Endothelial cell of umbilical vein (primary cell): Measurements from ENCODE around the gene COL13A1. TPM values are rescaled to one million over a fixed set of nuclear protein-coding genes. Genes with fewer than 3 reads are reported as not detected.
A peak's percentile ranks its signal among the peaks of the same experiment; 100 is the strongest.

Source experiments
- Bru-seq: library from RNA; stranded (reverse); fragments of 400-500 nt; gene quantifications from one replicate; lab custom pipeline; 2021; lab: Mats Ljungman, UMichigan
- BruChase-seq, 2 experiments: library from RNA; stranded (reverse); fragments of 400-500 nt; gene quantifications; one replicate each; lab custom pipeline; 2021; lab: Mats Ljungman, UMichigan
- BruUV-seq: library from RNA; stranded (reverse); fragments of 400-500 nt; replicated peaks from 2 replicates; lab custom pipeline; 2021; lab: Mats Ljungman, UMichigan
- CTCF ChIA-PET: fragments of 300-600, 350-600 bp; sonication (Branson Sonifier 250); formaldehyde crosslinking; loops from one replicate; lab custom pipeline; 2021; ENCODE audit warnings: antibody characterized with exemption, inconsistent platforms; lab: Charles Lee
- POLR2A ChIA-PET: fragments of 300-600, 350-600 bp; sonication (Branson Sonifier 250); formaldehyde crosslinking; loops from one replicate; lab custom pipeline; 2021; ENCODE audit warnings: antibody characterized with exemption, inconsistent platforms; lab: Charles Lee
- DNase-seq: peaks from one replicate; pipeline ENCODE4 v3.0.0-alpha.2; 2011; ENCODE audit warnings: low read depth, low spot score
- FAIRE-seq: peaks from 2 replicates; lab custom pipeline; 2011; peaks lifted over from hg19 to GRCh38; lab: Jason Lieb, UNC
- H2AFZ ChIP-seq: 2 replicates; pipeline ENCODE4 v1.6.0; 2012; ENCODE audit warnings: low read depth, low read length, control low read depth, inconsistent platforms
- H3K27ac ChIP-seq: 2 replicates; pipeline ENCODE4 v1.5.1; 2011; ENCODE audit warnings: low read depth, mild to moderate bottlenecking, control low read depth, low read length, moderate library complexity; ENCODE audit not compliant: insufficient read depth
- H3K27me3 ChIP-seq, 2 experiments: 2 replicates each; pipeline versions ENCODE4 v1.6.0 to v1.6.1; 2011; ENCODE audit warnings: low read length in 2 of 2, mixed read lengths in 1 of 2; ENCODE audit not compliant: control insufficient read depth in 2 of 2, insufficient read depth in 2 of 2
- H3K36me3 ChIP-seq, 2 experiments: 2 replicates in 1 of 2; 3 replicates in 1 of 2; pipeline ENCODE4 v1.5.1; 2011; ENCODE audit warnings: low read length in 2 of 2, mild to moderate bottlenecking in 1 of 2, moderate library complexity in 1 of 2; ENCODE audit not compliant: control insufficient read depth in 2 of 2, insufficient read depth in 2 of 2; ENCODE audit errors: extremely low read depth in 1 of 2
- H3K4me1 ChIP-seq: 3 replicates; pipeline ENCODE4 v1.5.1; 2011; ENCODE audit warnings: mild to moderate bottlenecking, low read length; ENCODE audit not compliant: control insufficient read depth, insufficient read depth; ENCODE audit errors: extremely low read depth
- H3K4me2 ChIP-seq: 2 replicates; pipeline ENCODE4 v1.6.1; 2011; ENCODE audit warnings: low read length, control low read depth, mixed read lengths; ENCODE audit not compliant: insufficient read depth
- H3K4me3 ChIP-seq, 3 experiments: fragments of 200-600 bp in 1 of 3; sonication (generic), shearing (Covaris generic) in 1 of 3; replicated peaks in 1 of 3; 2 replicates each; pipeline ENCODE4 v1.5.1; 2011 to 2016; ENCODE audit warnings: control low read depth in 3 of 3, low read length in 3 of 3, mild to moderate bottlenecking in 2 of 3, inconsistent platforms in 1 of 3, low read depth in 1 of 3, moderate library complexity in 1 of 3; ENCODE audit not compliant: insufficient read depth in 1 of 3
- H3K79me2 ChIP-seq: 2 replicates; pipeline ENCODE4 v1.6.0; 2012; ENCODE audit warnings: low read length, inconsistent platforms; ENCODE audit not compliant: control insufficient read depth, insufficient read depth
- H3K9ac ChIP-seq: replicated peaks from 2 replicates; pipeline ENCODE3; 2011; ENCODE audit warnings: low read length, control low read depth; ENCODE audit not compliant: insufficient read depth; ENCODE audit errors: extremely low read depth
- H3K9me1 ChIP-seq: replicated peaks from 3 replicates; pipeline ENCODE4 v1.6.0; 2011; ENCODE audit warnings: mild to moderate bottlenecking, low read length; ENCODE audit not compliant: control insufficient read depth, insufficient read depth; ENCODE audit errors: extremely low read depth
- H3K9me3 ChIP-seq: replicated peaks from 2 replicates; pipeline ENCODE4 v1.5.1; 2012; ENCODE audit warnings: low read length, inconsistent platforms; ENCODE audit not compliant: control insufficient read depth, insufficient read depth
- H4K20me1 ChIP-seq: replicated peaks from 2 replicates; pipeline ENCODE3; 2011; ENCODE audit warnings: mild to moderate bottlenecking, low read length; ENCODE audit not compliant: control insufficient read depth, insufficient read depth; ENCODE audit errors: extremely low read depth
- FOS ChIP-seq: IDR thresholded peaks from 2 replicates; pipeline ENCODE4 v1.6.1; 2011; ENCODE audit warnings: mild to moderate bottlenecking, low read length, moderate library complexity, borderline replicate concordance; ENCODE audit not compliant: insufficient read depth
- POLR2A ChIP-seq: IDR thresholded peaks from 2 replicates; pipeline ENCODE4 v1.6.1; 2012; ENCODE audit warnings: low read depth, mild to moderate bottlenecking, control low read depth, low read length
- POLR2AphosphoS5 ChIP-seq: IDR thresholded peaks from 2 replicates; pipeline ENCODE4 v1.6.1; 2012; ENCODE audit warnings: low read depth, mild to moderate bottlenecking, control low read depth, low read length, moderate library complexity; ENCODE audit not compliant: insufficient read depth
- dilution Hi-C: fragments of 300-500 bp; cut with MboI; formaldehyde crosslinking; loops from one replicate; pipeline ENCODE4 v1.15.0; 2019; ENCODE audit warnings: low sequenced_read_pairs; ENCODE audit not compliant: extremely low pct_ligation_motif_present
- intact Hi-C: fragments of 100-400 bp; cut with micrococcal nuclease; formaldehyde crosslinking; loops from one replicate; pipeline ENCODE4 v1.10.0; 2022
- long read RNA-seq: library from polyadenylated mRNA; stranded (forward); transcript quantifications from one replicate; pipeline ENCODE4 v2.0.0, GENCODE V29; 2021
- polyA minus RNA-seq, 3 experiments: library from RNA; depleted of rRNA, polyadenylated mRNA; stranded (reverse); fragments of >200 nt; gene quantifications; 1 replicate in 1 of 3; 2 replicates in 2 of 3; pipeline ENCODE4 v1.2.3, GENCODE V29; 2011
- polyA plus RNA-seq, 4 experiments: library from polyadenylated mRNA; depleted of rRNA in 3 of 4; stranded (reverse) in 3 of 4; unstranded in 1 of 4; fragments of >200 nt; gene quantifications; 2 replicates each; pipeline versions ENCODE4 v1.2.1 to v1.2.3, GENCODE V29; 2011 to 2012; ENCODE audit warnings: missing spikeins in 1 of 4
- total RNA-seq: library from RNA; stranded (reverse); gene quantifications from 2 replicates; pipeline ENCODE4 v1.2.3, GENCODE V29; 2021

The COL13A1 gene
- total RNA-seq (26.7 and 47.5 TPM in 2 replicates), polyA plus RNA-seq (14.5 and 21.4 TPM in 2 replicates), polyA minus RNA-seq (15.4 and 23.6 TPM in 2 replicates), Bru-seq, nascent RNA (percentile 65 among the genes with signal in this experiment), BruChase-seq, experiment 1, labeled RNA remaining after a 6-hour chase (percentile 55 among the genes with signal in this experiment), BruChase-seq, experiment 2, labeled RNA remaining after a 2-hour chase (percentile 60 among the genes with signal in this experiment)
- polyA plus RNA-seq (2011; cell fraction: cytosol; rRNA removed): 33.6 and 39.5 TPM in 2 replicates
- polyA plus RNA-seq (2011; cell fraction: nucleus; rRNA removed): 87.2 and 116 TPM in 2 replicates
- 13.5 and 39.8 TPM in 2 replicates for polyA plus RNA-seq (2012)
- not detected for polyA minus RNA-seq (2011; cell fraction: cytosol; rRNA and poly(A)+ RNA removed)
- 29.4 and 33.3 TPM in 2 replicates for polyA minus RNA-seq (2011; cell fraction: nucleus; rRNA and poly(A)+ RNA removed)
- long read RNA-seq, partial matches to known transcripts: 4 of 36 reads
- long read RNA-seq, other reads (novel, unspliced or antisense): 31 of 36 reads

DNA sequence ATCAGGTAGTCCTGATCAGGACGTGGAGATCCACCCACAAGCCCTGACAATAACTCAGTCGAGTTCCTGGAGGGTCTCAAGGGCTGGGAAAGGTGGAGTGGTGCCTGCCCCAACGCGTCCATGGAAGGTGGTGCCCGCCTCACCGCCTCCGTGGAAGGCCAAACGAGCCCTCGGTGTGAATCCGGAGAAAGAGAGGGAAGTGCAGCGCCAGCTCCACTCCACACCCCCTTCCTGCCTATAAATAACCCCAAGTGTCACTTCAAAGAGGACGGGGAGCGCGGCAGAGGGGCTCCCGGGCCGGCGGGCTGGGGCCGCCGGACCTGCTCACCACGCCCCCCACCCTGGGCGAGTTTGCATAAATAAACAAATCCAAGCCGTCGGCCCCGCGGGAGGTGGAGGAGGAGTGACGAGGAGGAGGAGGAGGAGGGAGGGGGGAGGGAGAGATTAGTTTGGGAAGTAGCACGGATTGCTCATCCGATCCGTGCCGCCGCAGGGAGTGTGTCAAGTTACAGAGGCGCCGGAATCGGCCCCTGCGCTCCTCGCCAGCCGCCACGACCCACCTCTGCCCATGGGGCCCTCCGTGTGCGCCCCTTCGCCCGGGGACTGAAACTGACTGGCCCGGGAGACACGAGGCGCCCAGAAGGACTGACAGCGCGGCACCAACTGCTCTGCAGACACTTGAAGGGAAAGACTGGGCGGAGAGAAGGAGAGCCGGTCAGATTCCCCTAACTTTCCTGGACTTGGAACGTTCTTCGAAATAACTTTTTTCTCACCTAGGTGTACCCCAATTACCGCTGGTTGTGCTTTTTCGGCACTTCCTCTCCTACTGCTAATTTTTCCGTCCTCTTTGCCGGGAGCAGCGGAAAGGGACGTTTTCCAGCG lies at the start of gene COL13A1:
Gene COL13A1 (plus strand): TSS at position 473 of the 882 bp plus-strand sequence. CDS start 518 bp downstream, outside the sequence.
- peaks cover 7 to 16% of the 10 kb centered on the region in 2 experiments for H3K27me3 ChIP-seq
- intact Hi-C loops: loop anchor here (1.0 to 5.0 kb wide), 5 partner anchors 29 to 113 kb away; no protein-coding TSS in a partner anchor
- FAIRE-seq: peak; percentile 92
- POLR2A ChIA-PET: no interaction called here
- H2AFZ ChIP-seq: peak within 1 kb of the TSS; percentile 81
- TF ChIP-seq POLR2A (no peak), POLR2AphosphoS5 (peak; percentile 75)
- peaks cover 46% of the 10 kb centered on the region for H3K79me2 ChIP-seq
- H4K20me1 ChIP-seq: no peaks in the 10 kb centered on the region
- TSS peak; percentile 95 for BruUV-seq
- DNase-seq: peak; percentile 62
- peak within 1 kb of the TSS; percentile 42 to 91 (median 91) for H3K4me3 ChIP-seq
- no peaks in the 10 kb centered on the region for H3K36me3 ChIP-seq
- H3K4me1 ChIP-seq: peaks cover 25% of the 10 kb centered on the region
- H3K9me1 ChIP-seq: no peaks in the 10 kb centered on the region
- H3K9me3 ChIP-seq: no peaks in the 10 kb centered on the region
- peak within 1 kb of the TSS; percentile 91 for H3K4me2 ChIP-seq
- CTCF ChIA-PET: interaction anchor here (0.6 to 6.4 kb wide), 58 partner anchors 8 to 161 kb away, joined by 3 to 92 read pairs (median 6); no protein-coding TSS in a partner anchor
- dilution Hi-C loops: no loop called here
- peak within 1 kb of the TSS; percentile 82 for H3K9ac ChIP-seq
- H3K27ac ChIP-seq: peak within 1 kb of the TSS; percentile 52

DNA sequence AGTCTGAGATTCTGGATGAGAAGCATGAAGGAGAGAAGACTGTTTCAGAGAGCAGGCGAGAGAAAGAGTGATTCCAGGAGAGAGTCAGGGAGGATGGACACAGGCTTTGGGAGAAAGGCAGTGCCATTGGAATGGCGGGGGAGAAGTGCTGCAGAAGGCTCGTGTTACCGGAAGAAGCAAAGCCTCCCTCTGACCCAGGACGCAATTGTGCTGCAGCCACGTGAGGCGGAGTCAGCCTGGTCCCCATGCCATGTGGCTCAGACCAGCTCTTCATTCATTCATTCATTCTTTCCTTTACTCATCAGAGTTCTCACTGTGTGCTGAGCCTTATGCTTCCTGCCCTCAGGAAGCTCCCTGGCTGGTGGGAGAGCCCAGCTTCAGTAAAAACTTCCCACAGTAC lies 49.2 kb upstream of the COL13A1 start:
- intact Hi-C loops: no loop called here
- POLR2A ChIA-PET: no interaction called here

More for the DNA sequence above, 49.2 kb upstream of the COL13A1 start:
- DNase-seq: no peak
- no peaks in the 10 kb centered on the region for H3K4me1 ChIP-seq
- no peaks in the 10 kb centered on the region for H3K36me3 ChIP-seq
- H3K27me3 ChIP-seq: peaks cover 25 to 28% of the 10 kb centered on the region in 2 experiments
- H3K4me3 ChIP-seq: no peak overlapping the region
- BruUV-seq: no TSS peak
- H3K4me2 ChIP-seq: no peak overlapping the region
- no peaks in the 10 kb centered on the region for H3K9me3 ChIP-seq
- H3K9ac ChIP-seq: no peak overlapping the region
- H3K27ac ChIP-seq: no peak overlapping the region
- no peak for FAIRE-seq
- no peaks in the 10 kb centered on the region for H3K9me1 ChIP-seq
- TF ChIP-seq FOS: no peak
- H4K20me1 ChIP-seq: no peaks in the 10 kb centered on the region
- no peak overlapping the region for H2AFZ ChIP-seq
- dilution Hi-C loops: no loop called here
- CTCF ChIA-PET: interaction anchor here (0.8 to 1.2 kb wide), 2 partner anchors 9 to 162 kb away, joined by 3 to 4 read pairs; no protein-coding TSS in a partner anchor
- H3K79me2 ChIP-seq: no peaks in the 10 kb centered on the region
